D721Med (cell line): Measurements from ENCODE around the gene UHRF1.
A peak's percentile ranks its signal among the peaks of the same experiment; 100 is the strongest.

ENCODE experiments used
- DNase-seq: peaks from one replicate; pipeline ENCODE4 v3.0.0; 2011; ENCODE audit warnings: low spot score; ENCODE audit not compliant: insufficient read length
- FAIRE-seq: peaks from 2 replicates; lab custom pipeline; 2011; peaks lifted over from hg19 to GRCh38; lab: Jason Lieb, UNC
- TF ChIP-seq, protein P1 (sequence below): IDR thresholded peaks from 2 replicates; pipeline ENCODE4 v1.5.1; 2012; ENCODE audit warnings: mild to moderate bottlenecking, control low read depth; ENCODE audit not compliant: insufficient read depth; ENCODE audit errors: missing control alignments

The UHRF1 gene

GRCh38 chr19:4909156-4909896 lies at the start of gene UHRF1:
Gene UHRF1, plus strand, starts transcription at chr19:4909501. Its CDS starts 1,385 bp downstream, at chr19:4910886.
- TF ChIP-seq, protein P1, sequence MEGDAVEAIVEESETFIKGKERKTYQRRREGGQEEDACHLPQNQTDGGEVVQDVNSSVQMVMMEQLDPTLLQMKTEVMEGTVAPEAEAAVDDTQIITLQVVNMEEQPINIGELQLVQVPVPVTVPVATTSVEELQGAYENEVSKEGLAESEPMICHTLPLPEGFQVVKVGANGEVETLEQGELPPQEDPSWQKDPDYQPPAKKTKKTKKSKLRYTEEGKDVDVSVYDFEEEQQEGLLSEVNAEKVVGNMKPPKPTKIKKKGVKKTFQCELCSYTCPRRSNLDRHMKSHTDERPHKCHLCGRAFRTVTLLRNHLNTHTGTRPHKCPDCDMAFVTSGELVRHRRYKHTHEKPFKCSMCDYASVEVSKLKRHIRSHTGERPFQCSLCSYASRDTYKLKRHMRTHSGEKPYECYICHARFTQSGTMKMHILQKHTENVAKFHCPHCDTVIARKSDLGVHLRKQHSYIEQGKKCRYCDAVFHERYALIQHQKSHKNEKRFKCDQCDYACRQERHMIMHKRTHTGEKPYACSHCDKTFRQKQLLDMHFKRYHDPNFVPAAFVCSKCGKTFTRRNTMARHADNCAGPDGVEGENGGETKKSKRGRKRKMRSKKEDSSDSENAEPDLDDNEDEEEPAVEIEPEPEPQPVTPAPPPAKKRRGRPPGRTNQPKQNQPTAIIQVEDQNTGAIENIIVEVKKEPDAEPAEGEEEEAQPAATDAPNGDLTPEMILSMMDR = no peak
- no peak for FAIRE-seq
- peak; percentile 53 for DNase-seq

GRCh38 chr19:4859697-4860096 lies 49.6 kb upstream of the UHRF1 start:
- FAIRE-seq (no peak), DNase-seq (no peak)
- TF ChIP-seq, protein P1 = no peak

DNA sequence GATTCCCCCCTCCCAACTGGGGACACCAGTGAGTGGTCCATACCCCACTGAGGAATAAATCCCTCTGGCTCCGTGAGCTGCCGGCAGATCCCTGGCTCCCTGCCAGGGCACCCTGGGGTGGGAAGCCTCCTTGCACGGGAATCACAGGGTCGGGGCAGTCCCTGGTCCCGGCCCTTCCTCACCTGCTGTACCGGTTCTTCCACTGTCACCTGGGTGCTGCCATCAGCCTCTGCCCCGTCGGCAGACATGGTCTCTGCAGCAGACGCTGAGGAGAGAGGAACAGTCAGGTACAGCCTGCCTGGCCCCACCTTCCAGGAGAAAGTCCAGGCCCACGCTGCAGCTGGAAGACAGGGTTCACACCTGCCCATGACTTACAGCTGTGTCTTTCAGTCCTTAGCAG lies 48.2 kb upstream of the UHRF1 start:
- FAIRE-seq (no peak), DNase-seq (no peak)
- TF ChIP-seq, protein P1 = no peak

DNA sequence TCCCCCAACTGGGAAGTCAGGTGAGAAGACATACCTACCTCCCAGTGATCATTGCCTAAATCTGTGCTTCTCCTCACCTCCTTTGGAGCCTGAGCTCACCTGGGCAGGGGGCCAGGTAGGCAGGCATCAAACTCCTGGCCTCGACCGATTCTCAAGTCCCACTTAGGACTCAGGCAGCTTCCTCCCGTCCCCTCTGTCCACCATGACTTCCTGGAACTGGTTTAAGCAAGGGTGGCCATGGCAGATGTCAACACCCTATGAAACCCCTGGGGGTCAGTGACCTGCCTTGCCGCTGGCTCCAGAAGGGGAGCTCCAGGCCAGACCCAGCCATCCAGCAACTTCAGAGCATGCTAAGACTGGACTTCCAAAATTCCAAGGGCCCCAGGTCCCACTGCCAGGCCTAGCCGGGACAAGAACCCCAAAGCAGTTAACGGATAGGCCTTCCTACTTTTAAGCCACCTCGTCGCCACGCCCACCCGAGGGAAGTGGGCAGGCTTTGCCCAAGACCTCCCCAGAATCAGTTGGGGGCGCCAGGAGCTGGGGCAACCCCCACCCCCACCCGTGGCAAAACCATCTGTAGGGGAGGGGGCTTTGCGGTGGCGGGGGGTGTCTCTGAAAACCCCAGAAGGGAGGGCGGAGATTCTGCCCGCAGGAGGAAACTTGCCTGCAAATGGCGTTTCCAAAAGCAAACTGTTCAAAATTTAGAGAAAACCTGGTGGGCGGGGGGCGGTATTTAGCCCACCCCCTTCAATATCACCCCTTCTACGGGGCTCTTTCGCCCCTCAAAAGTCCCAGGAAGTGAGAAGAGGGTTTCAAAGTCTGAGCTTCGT lies 42.5 kb upstream of the UHRF1 start:
- FAIRE-seq (no peak), DNase-seq (no peak)
- TF ChIP-seq, protein P1 = no peak

- FAIRE-seq = no peak
- TF ChIP-seq, protein P1 = no peak
- peak; percentile 100 for DNase-seq
Observed at GRCh38 chr19:4867534-4868285, 41.6 kb upstream of the UHRF1 start, which contains the start of gene PLIN3. Gene PLIN3, minus strand, starts transcription at chr19:4867667. Its CDS starts 6,273 bp downstream, at chr19:4861394.

GRCh38 chr19:4868286-4868834 lies 40.9 kb upstream of the UHRF1 start:
- no peak for FAIRE-seq
- DNase-seq = peak; percentile 0
- TF ChIP-seq, protein P1 = no peak
